GM18520 (cell line): ENCODE results near the gene TAGLN2.
"Not testable (repeated sequence)": the region's sequence is repeated elsewhere in the genome, so short reads cannot be mapped to it uniquely, and the experiment has no call there.

Source experiments
- ATAC-seq: cut with Tn5 transposase; IDR thresholded peaks from one replicate; pipeline ENCODE4 v1.9.1; 2021; ENCODE audit not compliant: unreplicated experiment

The TAGLN2 gene

DNA sequence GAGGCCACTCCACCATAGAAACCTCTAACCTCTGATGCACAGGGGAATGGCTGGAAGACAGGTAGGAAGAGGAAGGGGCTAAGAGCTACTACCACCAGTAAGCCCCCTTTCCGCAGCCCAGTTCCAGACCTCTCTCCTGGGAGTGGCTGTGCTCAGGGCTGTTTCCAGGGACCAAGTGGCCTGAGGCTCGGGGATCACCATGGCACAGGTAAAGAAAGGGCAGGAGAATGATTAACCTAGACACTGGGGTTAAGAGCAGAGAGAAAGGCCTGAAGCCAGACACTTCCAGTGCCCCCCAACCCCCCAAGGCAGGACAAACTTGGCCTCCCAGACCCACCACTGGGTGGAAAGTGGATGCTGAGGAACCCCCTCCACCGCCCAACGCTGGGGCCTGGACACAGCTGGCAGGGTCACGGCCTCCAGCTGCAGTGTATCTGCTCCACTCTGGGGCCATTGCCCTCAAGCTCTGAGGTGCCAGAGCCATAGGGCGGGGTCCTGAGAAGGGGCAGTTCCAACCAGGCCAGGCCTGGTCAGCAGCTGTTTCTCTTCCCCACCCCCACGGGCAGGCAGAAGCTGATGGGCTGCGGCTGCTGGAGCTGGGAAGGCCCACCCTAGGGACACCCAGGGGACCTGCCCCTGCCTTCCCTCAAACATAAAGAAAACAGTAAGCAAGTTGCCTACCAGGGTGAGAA lies 2.6 kb downstream of the TAGLN2 start:
- no peak for ATAC-seq

DNA sequence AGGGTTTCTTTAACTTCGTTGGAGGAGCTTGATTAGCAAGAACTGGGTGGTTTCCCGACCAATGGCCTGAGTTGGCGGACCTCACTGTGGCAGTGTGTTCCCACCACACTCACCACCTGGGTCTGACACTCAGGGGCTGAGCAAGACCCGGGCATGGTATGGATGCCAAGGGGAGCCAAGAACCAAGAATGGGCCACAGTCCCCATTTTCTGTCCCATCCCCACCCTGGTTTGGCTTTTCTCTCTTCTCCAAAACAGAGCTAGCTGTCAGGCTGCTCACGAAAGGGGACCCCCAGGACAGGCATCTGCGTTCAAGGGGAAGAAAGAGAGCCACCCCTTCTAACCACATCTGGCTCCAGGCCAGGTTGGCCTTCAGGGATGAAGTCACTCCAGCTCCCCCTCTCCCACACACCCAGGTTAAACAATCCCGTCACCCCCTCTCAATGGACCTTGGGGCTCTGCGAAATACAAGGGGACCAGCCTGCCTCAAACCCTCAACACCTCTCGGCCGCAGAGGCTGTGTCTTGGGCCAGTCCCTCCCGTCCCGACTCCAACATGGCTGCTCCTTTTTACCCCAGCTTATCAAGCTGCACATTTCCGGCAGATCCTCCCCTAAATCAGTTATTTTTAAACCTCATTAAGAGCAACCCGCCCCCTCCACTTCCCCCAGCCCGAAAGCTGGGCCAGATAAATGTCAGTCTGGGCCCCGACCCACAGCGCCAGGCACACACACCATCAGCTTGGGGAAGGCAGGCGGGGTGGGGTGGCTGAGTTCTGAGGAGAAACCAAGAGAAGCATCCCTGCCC lies 3.4 kb downstream of the TAGLN2 start:
- ATAC-seq: peak; percentile 11

DNA sequence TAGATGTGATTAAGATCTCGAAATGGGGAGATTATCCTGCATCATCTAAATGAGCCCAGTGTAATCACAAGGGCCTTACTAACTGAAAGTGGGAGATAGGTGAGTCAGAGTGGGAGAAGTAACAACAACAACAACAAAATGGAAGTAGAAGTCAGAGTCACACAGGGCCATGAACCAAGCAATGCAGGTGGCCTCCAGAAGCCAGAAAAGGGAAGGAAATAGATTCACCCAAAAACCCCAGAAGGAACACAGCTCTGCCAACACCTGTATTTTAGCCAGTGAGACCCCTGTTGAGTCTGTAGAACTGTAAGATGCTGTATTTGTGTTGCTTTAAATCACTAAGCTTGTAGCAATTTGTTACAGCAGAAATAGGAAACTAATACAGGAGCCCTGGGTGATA lies 4.1 kb downstream of the TAGLN2 start:
- ATAC-seq: peak; percentile 25

DNA sequence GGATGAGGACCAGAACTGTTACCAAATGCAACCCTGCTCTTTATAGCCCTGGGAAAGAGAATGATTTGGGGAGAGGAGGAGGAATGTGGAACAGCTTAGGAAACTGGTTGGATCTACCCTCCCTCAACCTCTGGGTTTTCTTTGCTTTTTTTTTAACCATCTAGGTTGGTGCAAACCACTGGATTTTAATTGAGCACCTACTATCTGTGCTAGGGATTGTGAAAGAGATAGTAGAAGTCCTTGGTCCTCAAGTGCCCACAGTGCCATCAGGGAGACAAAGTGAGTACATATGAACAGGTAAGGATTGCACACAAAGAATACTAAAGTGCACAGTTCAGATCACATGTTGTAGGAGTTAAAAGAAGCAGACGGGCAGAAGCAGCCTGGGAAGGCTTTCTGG lies 4.7 kb downstream of the TAGLN2 start:
- no peak for ATAC-seq

DNA sequence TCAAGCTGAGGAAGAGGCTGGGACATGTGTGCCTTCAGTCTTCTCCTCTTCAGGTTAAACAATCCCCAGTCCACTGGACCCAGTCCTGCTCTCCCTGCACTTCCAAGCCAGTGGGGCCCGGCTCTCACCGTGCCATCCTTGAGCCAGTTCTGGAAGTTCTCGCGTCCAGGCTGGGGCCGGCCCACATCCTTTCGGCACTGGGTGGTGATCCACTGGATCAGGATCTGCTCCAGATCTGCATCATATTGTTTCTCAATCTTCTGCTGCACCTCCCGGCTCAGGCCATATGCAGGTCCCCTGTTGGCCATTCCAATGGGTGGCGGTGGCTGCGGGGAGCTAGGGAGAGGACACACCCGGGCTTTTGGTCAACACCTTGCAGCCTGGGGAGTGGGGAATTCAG lies 5.1 kb downstream of the TAGLN2 start:
- ATAC-seq: no peak

DNA sequence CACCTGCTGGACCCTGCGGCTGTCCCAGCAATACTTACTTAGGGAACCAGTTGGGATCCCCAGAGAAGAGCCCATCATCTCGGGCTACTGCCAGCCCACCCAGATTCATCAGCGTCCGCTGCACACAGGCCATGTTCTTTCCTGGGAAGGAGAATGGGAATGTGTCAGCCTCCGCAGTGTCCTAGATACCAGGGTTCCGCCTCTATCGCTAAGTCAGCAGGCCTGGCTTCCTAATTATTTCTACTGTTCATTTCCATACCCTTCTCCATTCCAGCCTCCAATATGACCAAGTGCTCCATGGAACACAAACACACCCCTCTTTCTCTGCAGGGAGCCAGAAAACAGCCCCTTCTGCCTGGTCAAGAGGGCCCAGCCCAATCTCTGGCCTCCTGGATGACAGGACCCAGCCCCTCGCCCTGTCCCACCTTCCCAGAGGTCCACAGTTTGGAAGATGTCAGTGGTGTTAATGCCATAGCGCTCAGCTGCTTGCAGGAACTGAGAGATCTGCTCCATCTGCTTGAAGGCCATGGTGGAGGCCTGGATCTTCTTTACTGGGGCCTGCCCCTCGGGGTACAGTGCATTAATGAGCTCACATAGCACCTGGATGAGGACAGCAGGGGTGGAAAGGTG lies 6.0 kb downstream of the TAGLN2 start:
- ATAC-seq: no peak

DNA sequence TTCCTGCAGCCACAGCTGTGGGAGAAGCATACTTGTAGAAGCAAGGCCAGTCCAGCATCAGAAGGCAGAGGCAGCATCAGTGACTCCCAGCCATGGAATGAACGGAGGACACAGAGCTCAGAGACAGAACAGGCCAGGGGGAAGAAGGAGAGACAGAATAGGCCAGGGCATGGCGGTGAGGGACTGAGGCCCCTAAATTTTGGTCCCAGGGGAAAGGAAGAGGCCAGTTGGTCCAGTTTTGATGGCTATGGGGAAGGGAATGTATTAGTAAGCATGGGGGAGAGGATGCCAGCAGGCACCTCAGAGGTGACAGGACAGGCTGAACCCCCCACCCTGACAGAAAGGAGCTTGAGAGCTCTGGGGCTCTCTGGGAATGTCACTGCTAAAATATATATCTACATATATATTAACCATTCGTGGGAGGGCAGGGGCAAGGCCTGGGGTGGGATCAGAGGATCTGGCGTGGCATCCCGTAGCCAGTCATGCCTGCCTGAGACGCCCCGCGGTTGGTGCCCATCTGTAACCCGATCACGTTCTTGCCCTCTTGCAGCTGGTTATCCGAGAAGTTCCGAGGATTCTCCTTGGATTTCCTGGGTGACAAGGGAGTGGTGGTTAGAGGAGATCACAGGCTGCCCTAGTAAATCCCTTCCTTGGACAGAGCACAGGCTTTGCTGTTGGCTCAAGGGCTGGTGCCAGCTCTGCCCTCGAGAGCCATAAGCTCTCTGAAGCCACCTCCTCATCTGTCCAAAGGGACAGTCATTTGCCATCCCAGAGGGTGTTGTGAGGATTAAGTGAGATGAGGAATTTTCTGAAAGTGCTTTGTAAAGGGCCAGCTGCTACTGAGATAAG lies 6.7 kb downstream of the TAGLN2 start:
- ATAC-seq: no peak

DNA sequence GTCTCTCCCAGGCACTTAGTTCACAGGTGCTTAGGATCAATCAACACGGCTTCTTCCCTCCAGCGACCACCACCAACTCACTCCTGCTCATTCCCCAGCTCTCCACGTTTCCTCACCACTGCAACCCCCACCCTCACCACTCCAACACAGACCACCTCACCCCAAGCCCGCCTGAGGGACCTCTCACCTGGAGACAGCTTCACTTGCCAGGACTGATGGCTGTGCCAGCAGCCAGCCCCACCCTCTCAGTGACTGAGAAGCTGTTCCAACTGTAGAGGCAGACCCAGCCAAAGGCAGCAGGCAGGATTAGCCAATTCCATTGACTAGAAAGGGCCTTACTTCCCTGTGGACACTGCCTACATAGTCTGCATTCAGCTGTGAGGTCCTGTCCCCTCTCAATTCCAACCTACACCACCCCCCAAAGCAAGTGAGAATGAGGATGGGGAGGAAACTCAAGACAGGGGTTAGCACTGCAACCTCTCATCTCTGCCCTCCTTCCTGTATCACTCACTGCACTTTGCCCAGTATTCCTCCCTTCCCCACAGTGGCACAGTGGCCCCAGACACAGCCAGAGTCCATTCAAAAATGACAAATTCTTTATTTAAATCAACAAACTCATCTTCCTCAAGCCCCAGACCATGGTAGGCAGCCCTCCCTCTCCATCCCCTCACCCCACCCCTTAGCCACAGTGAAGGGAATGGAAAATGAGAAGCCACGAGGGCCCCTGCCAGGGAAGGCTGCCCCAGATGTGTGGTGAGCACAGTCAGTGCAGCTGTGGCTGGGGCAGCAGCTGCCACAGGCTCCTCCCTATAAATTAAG lies 7.6 kb downstream of the TAGLN2 start:
- no peak for ATAC-seq

DNA sequence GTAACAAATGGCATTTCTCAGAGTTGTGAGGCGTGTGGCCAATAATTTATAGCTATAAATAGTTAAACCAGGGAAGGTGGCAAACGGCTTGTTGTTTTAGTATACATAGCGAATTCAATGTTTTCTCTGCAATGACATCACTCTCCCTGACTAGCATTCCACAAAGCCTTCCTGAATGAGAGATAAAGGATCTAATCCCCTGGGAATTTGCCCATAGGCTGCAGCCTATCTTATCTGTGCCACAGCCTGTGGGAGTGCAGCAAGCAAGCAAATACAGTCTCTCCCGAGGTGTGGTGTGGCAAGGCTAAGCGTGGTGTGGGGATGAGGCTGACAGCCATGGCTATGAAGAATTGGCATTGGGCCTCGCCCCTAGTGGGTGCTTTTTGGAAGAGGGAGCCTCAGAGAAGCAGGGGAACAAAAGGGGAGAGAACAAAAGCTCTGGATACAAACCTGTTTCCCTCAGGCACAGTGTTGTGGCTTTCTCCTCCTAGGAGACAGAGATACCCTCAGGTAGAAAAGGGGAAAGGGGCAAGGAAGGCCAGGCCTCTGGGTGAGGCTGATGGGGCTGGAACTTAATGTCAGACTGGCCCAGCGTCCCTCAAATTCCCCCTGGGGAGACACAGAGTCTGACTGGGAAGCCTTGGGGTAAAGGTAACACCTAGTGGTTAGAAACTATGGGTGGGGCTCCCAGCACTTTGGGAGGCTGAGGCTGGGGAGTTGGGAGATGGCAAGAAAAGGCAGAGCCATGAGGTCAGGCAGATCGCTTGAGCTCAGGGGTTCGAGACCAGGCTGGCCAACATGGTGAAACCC lies 8.9 kb downstream of the TAGLN2 start:
- no peak for ATAC-seq

DNA sequence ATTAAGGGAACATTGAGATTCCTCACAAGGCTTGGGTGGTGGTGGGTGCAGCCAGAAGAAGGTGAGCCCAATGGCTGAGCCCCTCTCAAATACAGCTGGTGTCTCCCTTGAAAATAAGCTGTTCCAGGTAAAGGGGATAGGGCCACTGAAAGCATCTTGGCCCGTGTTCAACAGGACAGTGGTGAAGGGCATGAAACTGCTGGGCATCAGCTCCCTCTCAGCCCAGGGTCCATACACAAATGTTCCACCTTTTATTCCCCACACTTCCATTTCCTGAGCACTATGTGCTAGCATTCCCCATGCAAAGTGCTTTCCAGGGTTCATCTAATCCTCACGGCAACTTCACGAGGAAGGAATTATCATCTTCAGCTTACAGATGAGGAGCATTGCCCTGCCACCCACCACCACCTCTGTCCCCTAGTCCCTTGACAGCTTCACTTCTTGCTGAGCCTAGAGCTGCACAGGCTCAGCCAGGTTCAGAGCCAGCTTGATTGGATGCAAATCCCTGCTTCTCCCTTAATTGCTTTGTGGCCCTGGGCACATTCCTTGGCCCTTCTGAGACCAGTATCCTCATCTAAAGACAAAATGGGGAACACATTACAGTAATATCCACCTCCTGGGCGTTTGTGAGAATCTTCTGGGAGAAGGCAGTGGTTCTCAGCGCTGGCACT lies 9.6 kb downstream of the TAGLN2 start:
- no peak for ATAC-seq

DNA sequence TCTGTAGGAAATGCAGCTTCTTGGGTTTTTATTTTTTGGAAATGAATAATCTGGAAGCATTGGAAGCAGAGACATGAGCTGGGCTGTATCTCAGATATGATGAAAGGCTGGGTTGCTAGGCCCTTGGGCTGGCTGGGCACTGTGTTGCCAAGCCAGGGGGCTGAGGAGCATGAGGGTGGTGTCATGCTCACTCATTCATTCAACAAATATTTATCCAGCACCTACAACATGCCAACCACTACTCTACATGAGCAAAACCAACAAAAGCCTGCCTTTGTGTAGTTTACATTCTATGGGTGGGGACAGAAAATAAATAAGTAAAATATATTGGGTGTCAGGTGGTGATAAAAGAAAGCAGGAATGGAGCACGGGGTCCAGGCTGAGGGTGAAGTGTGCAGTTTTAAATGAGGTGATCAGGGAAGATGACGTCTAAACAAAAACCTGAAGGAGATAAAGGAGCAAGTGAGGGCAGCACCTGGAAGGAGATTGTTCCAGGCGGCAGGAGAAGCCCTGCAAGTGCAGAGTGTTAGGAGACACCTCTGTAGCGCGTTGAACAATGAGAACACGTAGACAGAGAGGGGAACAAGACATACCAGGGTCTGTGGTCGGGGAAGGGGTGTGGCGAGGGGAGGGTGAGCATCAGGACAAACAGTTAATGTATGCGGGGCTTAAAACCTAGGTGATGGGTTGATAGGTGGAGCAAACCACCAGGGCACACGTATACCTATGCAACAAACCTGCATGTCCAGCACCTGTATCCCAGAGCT lies 10.9 kb downstream of the TAGLN2 start:
- ATAC-seq: no peak

DNA sequence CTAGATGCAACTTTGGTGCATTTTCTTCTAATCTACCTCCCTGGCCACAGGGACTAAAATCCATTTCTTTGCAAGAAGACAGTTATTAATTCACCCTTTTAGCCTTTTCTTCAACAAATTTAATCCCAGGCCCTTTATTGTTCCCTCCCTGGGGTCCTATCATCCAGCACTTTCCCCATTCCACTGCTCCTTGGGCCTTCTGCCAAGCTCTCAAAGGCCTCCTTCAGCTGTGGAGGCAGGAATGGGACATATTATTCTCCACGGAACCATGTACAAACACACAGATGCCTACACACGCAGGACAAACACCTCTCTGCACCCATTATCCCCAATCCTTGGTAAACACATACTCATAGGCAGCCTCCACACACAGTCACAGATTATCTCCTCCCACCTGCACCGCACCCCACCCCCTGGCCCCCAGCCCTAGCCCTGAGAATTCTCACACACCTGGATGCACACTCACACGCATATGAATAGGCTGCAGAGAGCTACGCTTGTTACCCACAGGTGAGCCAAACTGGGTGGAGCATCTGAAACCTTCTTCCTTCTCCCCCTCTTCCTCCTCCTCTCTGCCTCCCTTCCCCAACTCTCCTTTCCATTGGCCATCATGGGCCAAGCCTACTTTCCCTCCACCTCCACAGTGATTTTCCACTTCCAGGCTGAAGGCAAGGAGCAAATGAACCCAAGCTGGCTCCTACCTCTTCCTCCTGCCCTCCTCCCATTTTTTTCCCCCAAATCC lies 11.7 kb downstream of the TAGLN2 start:
- no peak for ATAC-seq

DNA sequence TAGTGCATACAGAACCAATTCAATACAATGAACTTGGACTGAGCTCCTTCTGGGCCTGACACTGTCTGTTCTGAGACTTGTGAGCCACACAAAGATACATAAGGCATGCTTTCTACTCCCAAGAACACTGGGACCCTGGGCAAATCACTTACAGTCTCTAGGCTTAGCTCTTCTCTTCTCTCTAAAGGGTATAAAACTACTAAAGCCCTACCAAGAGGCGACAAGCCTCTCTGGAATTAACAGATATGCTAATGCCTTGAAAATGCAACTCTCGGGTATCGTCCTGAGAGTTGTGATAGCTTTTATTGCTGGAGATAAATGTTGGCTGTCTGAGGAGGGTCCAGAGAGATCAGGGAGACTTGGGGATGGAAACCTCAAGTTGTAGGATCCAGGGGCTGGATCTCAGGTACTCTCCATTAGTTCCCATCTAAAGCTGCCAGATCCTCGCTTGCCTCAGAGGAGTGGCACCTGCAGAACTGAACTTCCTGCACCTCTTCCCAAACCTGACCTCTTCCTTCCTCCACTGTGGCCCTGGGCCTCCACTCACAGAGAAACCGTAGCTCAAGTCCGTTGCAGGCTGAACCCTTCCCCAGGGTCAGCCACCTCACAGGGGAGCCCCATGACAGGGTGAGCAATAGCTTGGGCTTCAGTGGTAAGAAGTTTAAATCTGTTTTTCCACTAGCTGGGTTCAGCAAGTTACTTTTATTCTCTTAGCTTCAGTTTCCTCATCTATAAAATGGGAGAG lies 13.8 kb downstream of the TAGLN2 start:
- no peak for ATAC-seq

DNA sequence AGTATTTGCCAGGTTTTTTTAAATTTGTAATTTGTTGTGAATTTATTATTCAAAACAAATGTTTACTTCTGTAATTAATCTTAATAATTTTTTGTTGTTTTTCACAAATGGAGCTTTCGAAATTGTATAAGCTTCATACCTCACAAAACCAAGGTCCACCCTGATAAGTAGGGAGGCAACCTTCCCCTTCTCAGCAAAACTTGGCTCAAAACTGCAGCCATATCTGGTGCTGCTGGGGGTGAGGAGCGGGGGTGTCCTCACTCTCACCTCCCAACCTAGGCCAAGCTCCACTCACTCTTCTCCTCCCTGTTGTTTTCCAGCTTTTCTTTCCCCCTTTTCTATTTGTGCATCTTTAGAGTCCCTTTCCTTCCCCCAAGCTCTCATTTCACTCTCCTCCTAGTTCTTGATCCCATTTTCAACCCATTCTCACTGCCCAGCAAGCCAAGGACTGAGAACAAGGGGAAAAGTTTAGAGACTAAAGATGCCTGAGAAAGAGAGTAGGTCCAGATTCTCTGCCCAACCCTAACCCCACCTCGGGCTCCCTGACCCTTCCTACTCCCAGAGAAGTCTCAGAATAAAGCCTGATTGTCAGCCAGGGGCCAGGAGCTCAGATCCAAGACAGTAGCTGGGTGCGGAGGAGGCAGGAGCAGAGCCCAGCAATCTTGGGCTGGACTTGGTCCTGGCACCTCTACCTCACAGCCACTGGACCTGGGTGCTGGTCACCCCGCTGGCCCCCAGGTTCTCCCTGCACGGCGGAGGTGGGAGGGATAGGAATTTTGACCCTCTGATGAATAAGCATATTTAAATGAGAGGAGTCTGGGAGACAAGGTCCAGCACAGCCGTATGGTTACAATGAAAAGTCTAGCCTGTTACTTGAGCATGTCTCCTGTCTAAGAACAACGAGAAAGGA lies 17.0 kb downstream of the TAGLN2 start:
- ATAC-seq: no peak

DNA sequence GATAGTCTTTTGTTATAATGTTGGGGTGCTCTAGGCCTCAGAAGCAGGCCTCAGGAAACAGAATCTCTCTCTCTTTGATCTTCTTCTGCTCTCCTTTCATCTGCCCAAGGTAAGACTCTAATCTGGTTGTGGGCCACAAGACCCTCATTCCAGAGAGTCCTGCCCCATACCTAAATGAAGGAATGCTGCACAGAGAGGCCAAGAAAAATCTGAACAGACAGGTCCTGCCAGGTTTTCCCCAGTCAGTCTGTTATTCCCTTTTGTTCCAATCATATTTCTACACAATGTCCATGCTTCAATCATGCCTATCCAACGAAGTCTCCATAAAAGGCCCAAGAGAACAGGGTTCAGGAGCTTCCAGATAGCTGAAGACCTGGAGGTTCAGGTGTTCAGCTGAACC lies 18.3 kb downstream of the TAGLN2 start:
- ATAC-seq: no peak

DNA sequence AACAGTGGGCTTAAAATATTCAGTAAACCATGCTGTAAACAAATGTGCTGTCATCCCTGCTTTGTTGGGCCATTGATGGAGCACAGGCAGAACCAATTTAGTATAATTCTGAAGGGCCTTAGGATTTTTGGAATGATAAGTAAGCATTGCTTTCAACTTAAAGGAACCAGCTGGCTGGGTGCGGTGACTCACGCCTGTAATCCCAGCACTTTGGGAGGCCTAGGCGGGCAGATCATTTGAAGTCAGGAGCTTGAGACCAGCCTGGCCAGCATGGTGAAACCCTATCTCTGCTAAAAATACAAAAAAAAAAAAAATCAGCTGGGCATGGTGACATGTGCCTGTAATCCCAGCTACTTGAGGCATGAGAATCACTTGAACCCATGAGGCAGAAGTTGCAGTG lies 21.3 kb downstream of the TAGLN2 start:
- ATAC-seq: not testable (repeated sequence)
